ENCODE data around the gene ABHD12.

GRCh38 chr20:25369529-25369928, 21.1 kb downstream of the ABHD12 start:
- no peak for TF ChIP-seq CTCF (IDR thresholded peaks at IDR 0.05)
- no peak for TF ChIP-seq POLR2A (IDR thresholded peaks at IDR 0.05)

Measured in uterus (tissue), 2 donors.